Prostate gland (tissue), 2 donors: ENCODE measurements around the gene ADARB1. TPM values are rescaled to one million over a fixed set of nuclear protein-coding genes. Genes with fewer than 3 reads are reported as not detected.

Experiments used
- DNase-seq: peaks from one replicate; pipeline ENCODE4 v3.0.0-alpha.2; 2019; ENCODE audit warnings: low spot score
- H3K27ac ChIP-seq, 2 donors: fragments of 200-600 bp; sonication (generic); 2 replicates each; pipeline ENCODE4 v1.5.1; 2017 to 2019
- H3K27me3 ChIP-seq: fragments of 200-600 bp; sonication (generic); replicated peaks from 2 replicates; pipeline ENCODE4 v1.5.1; 2019; ENCODE audit not compliant: insufficient read depth
- H3K36me3 ChIP-seq, 2 donors: fragments of 200-600 bp; sonication (generic); 1 replicate in 1 of 2; 2 replicates in 1 of 2; pipeline versions ENCODE4 v1.5.1 to v1.8.1; 2017 to 2019
- H3K4me1 ChIP-seq: fragments of 200-600 bp; sonication (generic); replicated peaks from 2 replicates; pipeline ENCODE4 v1.5.1; 2019
- H3K4me3 ChIP-seq, 2 donors: fragments of 200-600 bp; sonication (generic); 2 replicates each; pipeline ENCODE4 v1.5.1; 2017 to 2019
- H3K9me3 ChIP-seq: fragments of 200-600 bp; sonication (generic); 2 replicates; pipeline ENCODE4 v1.5.1; 2017
- CTCF ChIP-seq, 4 experiments: fragments of 200-600 bp in 2 of 4; fragments of 450-650 bp in 2 of 4; sonication (generic) in 2 of 4; IDR thresholded peaks; 1 replicate in 3 of 4; 2 replicates in 1 of 4; pipeline ENCODE4 v1.5.1; 2016 to 2019; ENCODE audit warnings: antibody characterized with exemption in 4 of 4, mild to moderate bottlenecking in 2 of 4, moderate library complexity in 2 of 4
- POLR2A ChIP-seq: fragments of 450-650 bp; IDR thresholded peaks from one replicate; pipeline ENCODE4 v1.6.1; 2016; ENCODE audit warnings: antibody characterized with exemption, mild to moderate bottlenecking
- POLR2AphosphoS5 ChIP-seq: sonication (generic); formaldehyde crosslinking; IDR thresholded peaks from one replicate; pipeline ENCODE4 v1.6.1; 2017; ENCODE audit warnings: antibody characterized with exemption
- WGBS: methylation state at CpG from one replicate; pipeline ENCODE4 v1.1.5; 2018; 5-methylcytosine and 5-hydroxymethylcytosine counted together
- intact Hi-C: fragments of 100-400 bp; cut with DNase I; formaldehyde crosslinking; loops from one replicate; pipeline ENCODE4 v1.14.2; 2022
- total RNA-seq, 2 donors: library from RNA; depleted of rRNA; stranded (reverse); fragments of >200 nt; gene quantifications; one replicate each; pipeline ENCODE4 v1.1.0, GENCODE V29; 2016

Gene ADARB1
- total RNA-seq, 2 donors from 2014 or later: 21.0 to 30.9 TPM

- Histone ChIP-seq H3K27ac (no peak overlapping the region), H3K4me1 (no peaks in the 10 kb centered on the region), H3K4me3 (no peak overlapping the region), H3K27me3 (no peaks in the 10 kb centered on the region), H3K9me3 (no peaks in the 10 kb centered on the region), H3K36me3 (no peaks in the 10 kb centered on the region)
- TF ChIP-seq CTCF (IDR thresholded peaks at IDR 0.05) (no peak), POLR2A (no peak), POLR2AphosphoS5 (no peak)
- intact Hi-C loops: no loop called here
- WGBS: 66% methylated on average over 10 of the region's 10 CpGs
- DNase-seq: no peak
Measured at GRCh38 chr21:45151445-45152160, 77.2 kb downstream of the ADARB1 start.

- H3K4me3 ChIP-seq: no peak overlapping the region
- 63% methylated on average over 24 of the region's 24 CpGs for WGBS
- DNase-seq: no peak
- intact Hi-C loops: no loop called here
- no peaks in the 10 kb centered on the region for H3K4me1 ChIP-seq
- no peaks in the 10 kb centered on the region for H3K36me3 ChIP-seq
- H3K9me3 ChIP-seq: no peaks in the 10 kb centered on the region
- H3K27me3 ChIP-seq: no peaks in the 10 kb centered on the region
- TF ChIP-seq POLR2A (no peak), CTCF (IDR thresholded peaks at IDR 0.05) (peak in 1 of 4 experiments; percentile 8)
- H3K27ac ChIP-seq: no peak overlapping the region
Measured at GRCh38 chr21:45152265-45152746, 77.9 kb downstream of the ADARB1 start.

- Histone ChIP-seq H3K27ac (no peak overlapping the region), H3K9me3 (no peaks in the 10 kb centered on the region), H3K36me3 (no peaks in the 10 kb centered on the region), H3K27me3 (no peaks in the 10 kb centered on the region), H3K4me1 (no peaks in the 10 kb centered on the region), H3K4me3 (no peak overlapping the region)
- no peak for TF ChIP-seq POLR2A
- TF ChIP-seq CTCF (IDR thresholded peaks at IDR 0.05): no peak
- TF ChIP-seq POLR2AphosphoS5: no peak
- no peak for DNase-seq
- 80% methylated on average over 11 of the region's 11 CpGs for WGBS
- intact Hi-C loops: no loop called here
Measured at GRCh38 chr21:45153358-45154318, 79.3 kb downstream of the ADARB1 start.

GRCh38 chr21:45154511-45155508 lies 80.4 kb downstream of the ADARB1 start:
- Histone ChIP-seq H3K9me3 (no peaks in the 10 kb centered on the region), H3K4me1 (no peaks in the 10 kb centered on the region), H3K4me3 (no peak overlapping the region), H3K27ac (no peak overlapping the region), H3K27me3 (no peaks in the 10 kb centered on the region), H3K36me3 (no peaks in the 10 kb centered on the region)
- no peak for DNase-seq
- intact Hi-C loops: no loop called here
- WGBS: 84% methylated on average over 9 of the region's 9 CpGs
- TF ChIP-seq POLR2A: no peak
- TF ChIP-seq POLR2AphosphoS5: no peak
- TF ChIP-seq CTCF (IDR thresholded peaks at IDR 0.05): no peak
